Measurements from ENCODE around the gene ERF.

Gene ERF

GRCh38 chr19:42254850-42255765, at the start of gene ERF:
Gene ERF, minus strand, starts transcription at chr19:42255128. Its CDS starts 129 bp downstream, at chr19:42254999.
- no peak for DNase-seq (ENCODE audit: low spot score)

DNA sequence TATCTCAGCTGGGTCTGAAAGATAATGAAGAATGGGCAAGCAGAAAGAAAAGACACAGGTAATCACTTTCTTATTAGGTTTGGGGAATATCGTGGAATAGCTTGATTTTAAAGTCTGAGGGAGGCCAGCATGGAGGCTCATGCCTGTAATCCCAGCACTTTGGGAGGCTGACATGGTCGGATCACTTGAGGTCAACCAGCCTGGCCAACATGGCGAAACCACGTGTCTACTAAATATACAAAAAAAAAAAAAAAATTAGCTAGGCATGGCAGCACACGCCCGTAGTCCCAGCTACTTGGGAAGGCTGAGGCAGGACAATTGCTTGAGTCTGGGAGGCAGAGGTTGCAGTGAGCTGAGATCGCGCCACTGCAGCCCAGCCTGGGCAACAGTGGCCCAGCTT, 48.9 kb upstream of the ERF start:
- no peak for DNase-seq (ENCODE audit: low spot score)

DNA sequence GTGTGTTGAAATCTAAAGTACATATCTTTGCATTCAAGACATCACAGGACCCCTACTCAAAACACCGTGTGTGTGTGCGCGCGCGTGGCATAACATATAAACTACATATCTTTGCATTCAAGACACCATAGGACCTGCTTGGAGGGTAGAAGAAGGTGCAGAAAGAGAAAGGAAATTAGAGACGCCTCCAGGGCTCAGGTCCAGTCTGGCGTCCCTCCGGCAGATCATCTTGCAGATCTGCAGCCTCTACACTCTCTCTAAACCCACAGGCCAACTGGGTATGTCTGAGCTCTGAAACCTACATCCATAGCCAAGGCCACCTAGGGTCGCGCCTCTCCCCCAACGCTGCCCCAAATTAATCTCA, 48.2 kb upstream of the ERF start:
- no peak for DNase-seq (ENCODE audit: low spot score)

DNA sequence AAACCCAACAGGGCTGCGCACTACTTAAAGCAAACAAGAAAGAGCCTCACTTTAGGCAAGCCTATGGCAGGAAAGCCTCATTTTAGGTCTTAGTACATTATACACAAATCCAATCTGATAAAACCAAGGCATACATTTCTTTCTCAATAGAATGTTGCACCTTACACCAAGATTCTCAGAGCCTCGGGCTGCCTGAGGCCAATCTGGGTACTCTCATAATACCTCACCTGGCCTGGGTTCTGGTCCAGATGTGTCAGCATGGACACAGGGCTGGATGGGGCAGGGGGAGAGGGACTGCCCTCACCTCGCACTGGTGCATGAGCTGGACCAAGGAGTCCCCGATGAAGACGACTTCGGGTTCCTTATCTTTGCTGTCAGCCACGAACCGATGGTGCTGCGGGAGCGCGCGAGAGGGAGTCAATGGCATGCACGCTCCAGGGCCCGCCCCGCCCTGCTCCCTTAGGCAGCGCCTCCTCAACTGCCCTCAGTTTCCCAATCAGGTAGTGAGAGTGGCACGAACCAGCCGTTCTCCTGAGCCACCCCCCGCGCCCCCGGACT, 46.8 kb upstream of the ERF start, which contains the start of gene PRR19:
PRR19 (plus strand) TSS at position 487 of the 558 bp plus-strand sequence. CDS start 7,453 bp downstream, outside the sequence.
- DNase-seq (ENCODE audit: low spot score), result no peak

GRCh38 chr19:42297039-42297438, 42.1 kb upstream of the ERF start:
- no peak for DNase-seq (ENCODE audit: low spot score)

DNA sequence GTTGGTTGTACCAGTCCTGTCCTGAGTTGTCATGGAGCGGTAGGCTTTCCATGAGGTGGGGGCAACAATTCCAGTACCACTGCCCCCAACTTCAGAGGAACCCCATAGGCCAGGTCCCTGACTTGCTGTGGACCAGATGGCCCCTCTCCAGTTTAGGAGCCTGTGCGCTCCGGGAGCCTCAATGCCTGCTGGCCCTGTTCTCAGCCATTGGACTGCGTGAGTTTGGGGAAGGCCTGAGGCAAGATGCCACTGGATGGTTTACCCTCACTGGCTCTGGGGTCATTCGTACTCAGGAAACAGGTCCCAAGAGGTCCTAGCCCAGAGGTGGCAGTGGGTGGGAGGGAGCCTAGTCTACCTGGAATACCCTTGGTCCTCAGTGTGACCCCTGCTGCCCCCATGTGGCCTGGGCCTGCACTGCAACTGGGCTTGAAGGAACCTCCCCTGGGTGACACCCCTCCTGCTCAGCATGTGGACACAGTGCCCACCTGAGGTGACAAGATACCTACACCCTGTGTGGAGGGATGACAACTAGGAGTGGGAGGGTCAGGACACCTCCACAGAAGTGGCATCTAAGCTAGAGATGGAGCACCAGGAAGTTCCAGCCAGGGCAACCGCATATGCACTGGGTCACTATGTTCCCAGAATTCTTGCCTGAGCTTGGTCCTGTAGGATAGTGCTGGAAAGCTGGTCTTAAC, 41.0 kb upstream of the ERF start:
- peak; percentile 85 for DNase-seq (ENCODE audit: low spot score)

DNA sequence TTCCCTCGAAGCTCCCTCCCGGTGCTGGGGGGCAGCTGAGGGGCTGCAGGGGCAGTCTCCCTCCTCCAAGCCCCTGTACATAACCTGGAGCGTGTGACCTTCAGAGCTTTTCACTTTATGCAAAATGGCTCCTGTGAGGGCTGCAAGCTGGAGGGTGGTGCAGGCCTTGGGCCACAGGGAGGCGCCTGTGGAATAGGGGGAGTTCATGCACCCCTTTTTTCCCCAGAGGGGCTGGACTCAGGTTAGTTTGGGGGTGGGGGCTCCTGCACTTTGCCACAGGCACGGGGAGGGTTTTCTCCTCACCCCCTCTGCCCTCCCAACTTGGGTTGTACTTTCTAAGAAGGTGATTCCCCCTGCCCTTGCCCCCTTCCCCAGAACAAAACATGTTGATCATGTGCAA, 40.4 kb upstream of the ERF start:
- no peak for DNase-seq (ENCODE audit: low spot score)

GRCh38 chr19:42294471-42295137, 39.7 kb upstream of the ERF start:
- DNase-seq (ENCODE audit: low spot score), result no peak

DNA sequence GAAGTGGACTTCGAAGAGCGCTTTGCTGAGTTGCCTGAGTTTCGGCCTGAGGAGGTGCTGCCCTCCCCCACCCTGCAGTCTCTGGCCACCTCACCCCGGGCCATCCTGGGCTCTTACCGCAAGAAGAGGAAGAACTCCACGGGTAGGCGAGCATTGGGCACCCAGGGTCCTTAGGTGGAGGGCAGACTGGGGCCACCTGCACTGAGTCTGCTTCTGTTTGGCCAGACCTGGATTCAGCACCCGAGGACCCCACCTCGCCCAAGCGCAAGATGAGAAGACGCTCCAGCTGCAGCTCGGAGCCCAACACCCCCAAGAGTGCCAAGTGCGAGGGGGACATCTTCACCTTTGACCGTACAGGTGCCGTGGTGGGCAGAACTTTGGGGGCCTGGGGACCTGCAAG, 39.0 kb upstream of the ERF start:
- no peak for DNase-seq (ENCODE audit: low spot score)

DNA sequence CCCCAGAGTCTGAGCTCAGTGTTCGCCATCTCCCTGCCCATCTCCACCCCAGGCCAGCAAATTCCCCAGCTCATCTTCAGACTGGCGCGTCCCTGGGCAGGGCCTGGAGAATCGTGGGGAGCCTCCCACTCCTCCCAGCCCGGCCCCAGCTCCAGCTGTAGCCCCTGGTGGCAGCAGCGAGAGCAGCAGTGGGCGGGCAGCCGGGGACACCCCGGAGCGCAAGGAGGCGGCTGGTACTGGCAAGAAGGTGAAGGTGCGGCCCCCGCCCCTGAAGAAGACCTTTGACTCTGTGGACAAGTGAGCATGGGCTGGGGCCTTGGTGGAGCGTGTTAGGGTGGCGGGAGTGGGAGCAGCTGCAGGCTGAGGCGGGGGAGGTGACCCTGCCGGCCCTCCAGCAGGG, 38.6 kb upstream of the ERF start:
- DNase-seq (ENCODE audit: low spot score), result no peak

DNA sequence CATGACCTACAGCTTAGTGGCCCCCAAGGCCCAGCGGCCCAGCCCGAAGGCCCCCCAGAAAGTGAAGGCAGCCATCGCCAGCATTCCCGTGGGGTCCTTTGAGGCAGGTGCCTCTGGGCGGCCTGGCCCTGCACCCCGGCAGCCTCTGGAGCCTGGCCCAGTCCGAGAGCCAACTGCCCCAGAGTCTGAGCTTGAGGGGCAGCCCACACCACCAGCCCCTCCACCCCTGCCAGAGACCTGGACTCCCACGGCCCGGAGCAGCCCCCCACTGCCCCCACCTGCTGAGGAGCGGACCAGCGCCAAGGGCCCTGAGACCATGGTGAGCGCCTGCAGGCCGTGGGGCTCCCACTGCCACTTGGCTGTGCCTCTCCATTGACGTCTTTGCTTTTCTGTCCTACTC, 38.0 kb upstream of the ERF start:
- DNase-seq (ENCODE audit: low spot score), result no peak

DNA sequence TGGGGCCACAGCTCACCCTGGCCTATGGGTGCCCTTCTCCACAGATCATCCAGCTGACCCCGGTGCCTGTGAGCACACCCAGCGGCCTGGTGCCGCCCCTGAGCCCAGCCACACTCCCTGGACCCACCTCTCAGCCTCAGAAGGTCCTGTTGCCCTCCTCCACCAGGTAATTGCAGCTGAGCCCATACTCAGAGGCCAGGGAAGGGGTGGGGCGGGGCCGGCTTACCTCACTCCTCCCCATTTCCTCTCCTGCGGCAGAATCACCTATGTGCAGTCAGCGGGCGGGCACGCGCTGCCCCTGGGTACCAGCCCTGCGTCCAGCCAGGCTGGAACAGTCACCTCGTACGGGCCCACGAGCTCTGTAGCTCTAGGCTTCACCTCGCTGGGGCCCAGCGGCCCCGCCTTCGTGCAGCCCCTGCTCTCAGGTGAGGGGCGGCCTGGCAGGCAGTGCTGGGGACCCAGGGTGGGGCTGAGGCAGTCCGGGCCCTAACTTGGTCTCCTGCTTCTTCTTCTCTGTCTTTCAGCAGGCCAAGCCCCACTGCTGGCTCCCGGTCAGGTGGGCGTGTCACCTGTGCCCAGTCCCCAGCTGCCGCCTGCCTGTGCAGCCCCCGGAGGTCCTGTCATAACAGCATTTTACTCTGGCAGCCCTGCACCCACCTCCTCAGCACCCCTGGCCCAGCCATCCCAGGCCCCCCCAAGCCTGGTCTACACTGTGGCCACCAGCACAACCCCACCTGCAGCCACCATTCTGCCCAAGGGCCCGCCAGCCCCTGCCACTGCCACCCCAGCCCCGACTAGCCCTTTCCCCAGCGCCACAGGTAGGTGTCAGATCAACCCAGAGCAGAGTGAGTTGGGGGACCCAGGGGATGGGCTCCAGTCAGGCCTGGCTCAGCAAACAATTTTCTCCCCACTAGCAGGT, 37.4 kb upstream of the ERF start:
- no peak for DNase-seq (ENCODE audit: low spot score)

DNA sequence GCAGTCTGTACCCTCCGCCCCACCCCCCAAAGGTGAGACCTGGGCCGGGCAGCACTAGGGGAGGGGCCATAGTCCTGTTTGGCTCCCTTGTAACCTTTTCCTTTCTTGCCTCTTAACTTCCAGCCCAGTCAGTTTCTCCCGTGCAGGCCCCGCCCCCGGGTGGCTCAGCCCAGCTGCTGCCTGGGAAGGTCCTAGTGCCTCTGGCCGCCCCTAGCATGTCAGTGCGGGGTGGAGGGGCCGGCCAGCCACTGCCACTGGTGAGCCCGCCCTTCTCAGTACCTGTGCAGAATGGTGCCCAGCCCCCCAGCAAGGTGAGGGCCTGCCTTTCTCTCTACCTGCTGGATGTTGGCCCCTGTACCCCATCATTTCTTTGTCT, 36.5 kb upstream of the ERF start:
- DNase-seq (ENCODE audit: low spot score), result no peak

DNA sequence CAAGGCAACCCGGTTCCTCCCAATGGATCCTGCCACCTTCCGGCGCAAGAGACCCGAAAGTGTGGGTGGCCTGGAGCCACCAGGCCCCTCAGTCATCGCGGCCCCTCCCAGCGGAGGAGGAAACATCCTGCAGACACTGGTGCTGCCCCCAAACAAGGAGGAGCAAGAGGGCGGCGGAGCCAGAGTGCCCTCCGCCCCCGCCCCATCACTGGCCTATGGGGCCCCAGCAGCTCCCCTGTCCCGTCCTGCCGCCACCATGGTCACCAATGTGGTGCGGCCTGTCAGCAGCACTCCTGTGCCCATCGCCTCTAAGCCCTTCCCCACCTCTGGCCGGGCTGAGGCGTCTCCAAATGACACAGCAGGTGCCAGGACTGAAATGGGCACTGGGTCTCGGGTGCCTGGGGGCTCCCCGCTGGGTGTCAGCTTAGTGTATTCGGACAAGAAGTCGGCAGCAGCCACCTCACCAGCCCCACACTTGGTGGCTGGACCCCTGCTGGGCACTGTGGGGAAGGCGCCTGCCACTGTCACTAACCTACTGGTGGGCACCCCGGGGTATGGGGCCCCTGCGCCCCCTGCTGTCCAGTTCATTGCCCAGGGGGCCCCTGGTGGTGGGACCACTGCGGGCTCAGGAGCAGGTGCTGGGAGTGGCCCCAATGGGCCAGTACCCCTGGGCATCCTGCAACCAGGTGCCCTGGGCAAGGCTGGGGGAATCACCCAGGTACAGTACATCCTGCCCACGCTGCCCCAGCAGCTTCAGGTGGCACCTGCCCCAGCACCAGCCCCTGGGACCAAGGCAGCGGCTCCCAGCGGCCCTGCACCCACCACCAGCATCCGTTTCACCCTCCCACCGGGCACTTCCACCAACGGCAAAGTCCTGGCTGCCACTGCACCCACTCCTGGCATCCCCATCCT, 35.9 kb upstream of the ERF start:
- no peak for DNase-seq (ENCODE audit: low spot score)

DNA sequence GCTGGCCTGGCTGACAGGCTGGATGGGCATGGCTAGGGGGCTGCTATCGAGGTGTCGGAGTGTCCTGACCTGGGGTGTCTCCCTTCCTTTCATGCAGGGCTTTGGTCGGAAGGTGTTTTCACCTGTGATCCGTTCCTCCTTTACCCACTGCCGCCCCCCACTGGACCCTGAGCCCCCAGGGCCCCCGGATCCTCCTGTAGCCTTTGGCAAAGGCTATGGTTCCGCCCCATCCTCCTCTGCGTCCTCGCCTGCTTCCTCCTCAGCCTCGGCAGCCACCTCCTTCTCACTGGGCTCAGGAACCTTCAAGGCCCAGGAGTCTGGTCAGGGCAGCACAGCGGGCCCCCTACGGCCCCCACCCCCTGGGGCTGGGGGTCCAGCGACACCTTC, 35.2 kb upstream of the ERF start:
- DNase-seq (ENCODE audit: low spot score), result no peak

- no peak for DNase-seq (ENCODE audit: low spot score)
Observed at GRCh38 chr19:42289556-42290041, 34.7 kb upstream of the ERF start.

- DNase-seq (ENCODE audit: low spot score), result no peak
Observed at GRCh38 chr19:42288881-42289555, 34.1 kb upstream of the ERF start.

DNA sequence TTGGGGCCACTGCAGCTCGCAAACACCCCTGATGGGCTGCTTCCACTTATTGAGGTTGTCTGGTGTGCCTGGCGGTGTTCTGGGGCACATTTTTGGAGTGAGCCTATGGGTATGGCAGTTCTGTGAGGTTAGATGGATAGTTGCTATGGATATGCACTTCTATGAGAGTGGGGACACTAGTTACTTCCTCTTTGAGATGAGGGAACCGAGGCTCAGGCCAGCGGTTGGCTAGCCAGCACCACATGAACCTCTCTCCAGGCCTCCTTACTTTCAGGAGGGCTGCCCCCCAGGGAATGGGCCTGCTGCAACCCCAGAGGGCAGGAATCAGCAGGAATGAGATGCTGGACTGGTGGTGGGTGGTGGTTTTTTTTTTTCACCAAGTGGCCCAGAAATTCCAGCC, 33.5 kb upstream of the ERF start:
- no peak for DNase-seq (ENCODE audit: low spot score)

- DNase-seq (ENCODE audit: low spot score), result no peak
Observed at GRCh38 chr19:42287827-42288107, 32.8 kb upstream of the ERF start.

Measured in Ammon's horn (tissue), 1 donor.